Stimulated activated CD4-positive, alpha-beta T cell treated with anti-CD3 and anti-CD28 coated beads, Interleukin-12 subunit alpha, Interleukin-12 subunit beta, amount 100 ng/mL, for 48 hours (primary cell): ENCODE results near the gene CENPP.
"Not testable (repeated sequence)": the region's sequence is repeated elsewhere in the genome, so short reads cannot be mapped to it uniquely, and the experiment has no call there.

Experiments
- DNase-seq, 3 donors: peaks; one replicate each; pipeline ENCODE4 v3.0.0-alpha.2; 2020; ENCODE audit warnings: low read depth in 2 of 3, low spot score in 1 of 3

CENPP gene

DNA sequence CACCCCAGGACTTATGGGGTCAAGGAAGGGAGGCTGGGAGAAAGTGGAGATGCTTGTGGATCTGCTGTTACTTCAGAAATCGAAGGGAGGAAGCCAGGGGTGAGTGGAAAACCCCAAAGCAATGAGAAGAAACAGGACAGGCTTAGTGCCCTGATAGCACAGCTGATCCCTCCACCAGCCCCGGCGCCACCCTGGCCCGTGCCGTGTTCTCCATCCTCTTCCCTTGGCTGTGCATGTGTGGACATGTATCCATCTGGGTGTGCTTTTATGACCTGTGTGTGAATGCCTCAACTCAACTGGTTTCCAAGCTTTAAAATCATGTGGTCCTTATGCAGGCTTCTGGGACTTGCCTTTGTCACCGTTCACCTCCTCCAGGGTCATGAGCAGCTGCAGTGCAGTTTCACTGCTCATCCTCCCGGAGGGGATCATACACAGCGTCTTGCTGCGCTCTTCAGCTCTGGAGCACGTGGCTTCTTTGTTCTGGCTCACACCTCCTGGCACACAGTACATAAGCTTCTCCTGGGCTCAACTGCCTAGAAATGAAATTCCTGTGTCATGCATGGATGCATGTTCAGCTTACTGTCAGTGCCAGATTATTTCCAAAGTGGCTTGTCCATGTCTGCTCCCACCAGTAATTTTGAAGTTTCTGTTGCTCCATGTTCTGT, 286.0 kb downstream of the CENPP start:
- DNase-seq: no peak

DNA sequence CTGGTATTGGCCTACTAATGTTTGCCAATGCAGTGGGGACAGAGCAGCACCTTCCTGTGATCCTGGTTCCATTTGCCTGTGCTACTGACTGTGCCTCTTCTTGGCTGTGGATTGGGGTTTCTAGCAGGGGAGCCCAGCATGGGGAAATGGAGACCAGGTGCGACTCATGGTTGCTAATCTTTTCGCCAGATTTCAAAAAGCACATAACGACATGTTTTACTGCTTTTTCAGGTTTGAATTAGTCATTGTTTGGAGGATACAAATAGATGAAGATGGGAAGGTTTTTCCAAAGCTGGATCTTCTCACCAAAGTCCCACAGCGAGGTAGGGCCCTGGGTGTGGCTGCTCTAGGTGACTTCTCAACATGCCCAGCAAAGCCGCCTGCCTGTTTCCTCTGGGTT, 286.5 kb downstream of the CENPP start:
- DNase-seq: no peak

DNA sequence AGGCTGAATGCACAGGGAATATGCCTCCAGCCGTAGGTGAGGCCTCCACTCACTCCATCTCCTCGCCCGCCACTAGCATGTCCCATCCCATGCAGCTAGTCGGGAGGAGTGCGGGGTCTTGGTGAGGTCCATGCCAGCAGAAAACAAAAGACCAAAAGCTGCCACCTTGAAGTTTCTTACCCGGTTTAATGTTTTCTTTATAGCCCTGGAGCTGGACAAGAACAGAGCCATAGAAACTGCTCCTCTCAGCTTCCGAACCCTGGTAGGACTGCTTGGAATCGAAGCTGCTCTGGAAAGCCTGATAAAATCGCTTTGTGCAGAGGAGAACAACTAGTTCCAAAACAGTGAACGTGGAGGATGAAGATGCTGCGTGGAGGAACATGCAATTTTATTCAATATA, 287.1 kb downstream of the CENPP start:
- DNase-seq: no peak

DNA sequence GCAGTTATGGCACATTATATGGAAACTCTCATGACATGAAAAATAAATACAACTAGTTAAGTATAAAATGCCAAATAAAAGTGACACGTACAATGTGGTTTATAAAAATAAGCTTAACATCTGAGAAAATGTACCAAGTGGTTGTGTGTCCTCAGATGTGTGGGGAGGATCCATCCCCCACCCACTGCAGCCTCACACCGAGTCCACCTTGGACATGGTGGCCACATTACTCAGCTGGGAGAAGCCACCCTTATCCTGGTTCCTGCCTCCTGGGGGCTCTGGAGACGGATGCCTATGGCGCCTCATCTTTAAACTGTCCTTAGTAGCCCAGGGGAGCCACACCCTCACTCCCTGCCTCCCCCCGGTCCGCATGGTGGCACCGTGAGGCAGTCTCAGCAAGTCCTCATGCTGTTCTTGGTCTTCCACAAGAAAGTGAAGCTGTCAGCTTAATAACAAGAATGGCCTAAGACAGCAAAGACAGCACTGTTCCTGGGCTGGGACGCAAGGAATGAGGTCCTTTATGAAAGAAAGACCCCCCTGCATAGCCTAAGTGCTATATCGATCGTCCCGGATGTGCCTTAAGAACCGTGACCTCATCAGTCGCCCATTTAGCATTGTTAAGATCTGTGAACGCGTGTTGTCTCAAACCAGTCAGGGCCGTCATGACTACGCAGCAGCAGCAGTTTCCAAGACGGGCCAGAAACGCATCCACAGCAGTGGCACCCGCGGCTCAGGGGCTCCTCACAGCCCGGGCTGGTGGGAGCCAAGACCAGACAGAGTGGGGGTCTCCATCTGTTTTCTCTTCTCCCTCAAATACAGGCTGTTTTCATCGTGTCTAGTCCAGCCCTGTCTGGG, 287.7 kb downstream of the CENPP start:
- no peak for DNase-seq

DNA sequence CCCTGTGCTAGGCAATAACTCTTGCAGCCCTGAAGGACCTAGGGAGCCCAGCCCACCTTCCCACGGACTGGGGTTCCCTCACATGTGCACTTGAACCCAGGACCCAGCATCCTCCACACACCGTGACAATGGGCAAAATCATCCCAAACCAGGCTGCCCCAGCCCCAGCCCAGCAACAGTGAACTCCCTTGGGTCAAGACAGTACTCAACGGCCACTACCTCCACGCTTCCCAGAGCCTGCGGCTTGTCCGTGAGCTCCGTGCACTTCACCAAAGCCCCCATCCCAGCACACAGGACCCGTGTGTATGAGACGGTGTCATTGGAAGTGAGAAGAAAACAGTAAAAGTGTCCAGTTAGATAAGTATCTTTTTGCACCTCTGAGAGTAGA, 288.4 kb downstream of the CENPP start:
- no peak for DNase-seq

DNA sequence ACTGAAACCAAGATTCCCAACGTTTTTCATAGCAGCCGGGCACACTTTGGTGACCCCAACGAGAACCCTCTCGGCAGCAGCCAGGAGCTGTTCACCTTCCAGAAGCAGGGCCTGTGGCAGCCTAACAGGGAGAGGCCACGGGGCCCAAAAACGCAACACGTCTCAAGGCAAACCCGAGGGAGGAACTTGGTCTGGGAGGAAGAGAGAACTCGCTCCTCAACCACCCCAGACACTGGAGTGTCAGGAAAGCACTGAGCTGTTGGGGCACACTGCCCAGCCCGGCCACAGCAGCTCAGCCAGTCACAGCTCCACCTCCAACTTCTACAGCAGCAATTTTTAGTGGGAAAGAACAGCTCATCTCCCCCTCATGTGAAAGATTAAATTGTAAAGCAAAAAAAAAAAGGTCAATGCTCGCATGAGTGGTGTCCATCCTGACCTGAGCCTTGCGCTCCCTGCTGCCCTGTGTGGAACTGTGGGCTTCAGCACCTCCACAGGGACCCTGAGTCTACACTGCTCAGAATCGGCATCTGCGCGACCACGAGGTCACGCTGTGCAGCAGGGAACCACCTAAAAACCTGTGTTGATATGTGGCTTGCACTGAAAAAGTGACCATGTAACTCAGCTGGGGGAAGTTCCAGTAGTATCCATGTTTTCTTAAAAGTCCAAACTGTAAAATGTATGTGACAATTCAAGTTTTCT, 289.2 kb downstream of the CENPP start:
- no peak for DNase-seq

DNA sequence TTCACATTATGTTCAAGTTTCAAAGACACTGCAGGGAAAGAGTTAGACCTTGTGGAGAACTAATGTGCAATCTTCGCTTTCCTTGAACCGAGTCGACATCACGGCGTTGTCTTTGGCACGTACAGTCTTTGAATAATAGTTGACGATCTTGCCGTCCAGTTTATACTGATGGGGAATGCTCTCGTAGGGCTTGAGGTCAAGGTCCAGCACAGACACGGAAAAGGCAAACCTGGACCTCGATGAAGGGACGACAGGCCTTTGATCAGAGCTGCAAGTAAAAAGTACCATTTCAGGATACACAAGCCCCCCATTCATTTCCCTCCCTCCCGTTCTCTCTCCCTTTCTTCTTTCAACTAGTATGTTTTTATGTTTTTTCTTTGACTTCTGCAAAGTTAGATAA, 290.0 kb downstream of the CENPP start:
- DNase-seq: no peak

DNA sequence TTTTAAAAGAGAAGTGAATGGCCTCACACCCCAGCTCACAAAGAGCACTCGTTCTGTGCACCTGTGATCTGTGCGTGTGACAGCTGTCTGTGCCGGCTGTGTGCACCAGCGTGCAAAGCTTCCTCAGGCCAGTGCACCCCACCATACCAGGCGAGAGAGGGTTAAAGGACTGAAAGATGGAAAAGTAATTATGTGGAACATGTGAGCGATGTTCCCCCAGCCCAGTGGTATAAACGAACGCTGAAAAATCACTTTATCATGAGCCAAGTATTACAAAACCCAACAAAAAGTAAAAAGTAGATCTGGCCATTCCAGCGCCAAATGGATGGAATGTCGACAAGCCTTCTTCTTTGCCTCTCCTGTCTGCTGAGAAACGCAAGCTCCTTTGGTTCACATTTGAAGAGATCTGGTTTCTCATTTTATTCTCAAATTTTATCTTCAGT, 290.5 kb downstream of the CENPP start:
- DNase-seq: no peak

DNA sequence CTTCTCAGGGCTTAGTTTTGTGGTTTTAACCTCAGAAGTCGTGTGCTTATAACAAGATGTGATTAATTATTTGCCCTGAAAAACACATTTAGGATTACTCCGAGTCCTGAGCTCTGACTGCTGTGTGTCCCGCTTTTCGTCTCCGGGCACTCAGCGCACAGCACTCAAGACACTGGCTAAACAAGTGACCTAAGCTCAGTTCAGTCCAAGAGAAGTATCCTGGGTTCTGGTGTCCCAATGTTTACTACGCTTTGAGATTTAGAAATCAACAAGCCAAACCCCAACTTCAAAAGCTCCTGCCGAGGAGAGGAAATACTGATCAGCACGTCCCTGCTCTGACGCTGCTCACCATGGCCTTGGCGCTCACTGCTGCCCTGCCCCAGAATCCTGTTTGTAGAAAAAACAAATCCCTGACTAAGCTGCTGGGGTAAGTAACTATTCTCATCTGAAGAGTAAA, 290.9 kb downstream of the CENPP start:
- DNase-seq: no peak

DNA sequence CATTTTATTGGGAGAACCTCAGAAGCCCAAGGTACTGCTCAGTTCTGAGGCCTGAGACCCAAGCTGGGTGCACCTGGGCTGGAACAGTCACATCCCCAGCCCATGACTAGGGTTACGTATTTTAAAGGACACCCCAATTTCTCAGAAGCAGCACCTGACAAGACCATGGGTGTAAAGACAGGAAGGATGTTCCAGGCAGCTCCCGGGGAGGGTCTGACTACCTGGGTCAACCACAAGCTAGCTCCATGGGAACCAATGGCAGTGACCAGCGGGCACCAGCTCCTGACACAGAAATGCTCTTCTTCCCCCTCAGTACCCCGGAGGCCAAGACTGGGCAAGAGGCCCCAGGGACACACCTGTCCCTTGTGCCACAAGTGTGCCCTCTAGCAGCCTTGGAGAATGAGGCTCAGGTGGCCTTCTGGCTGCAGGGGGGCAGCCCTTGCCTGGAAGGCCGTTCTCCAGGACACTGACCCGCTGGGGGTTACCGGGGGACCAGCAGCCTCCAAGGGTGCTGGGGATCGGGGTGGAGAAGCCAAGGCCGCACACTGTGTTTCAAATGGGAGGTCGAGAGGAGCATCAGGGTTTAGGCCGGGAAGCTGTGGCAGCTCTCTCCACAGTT, 291.6 kb downstream of the CENPP start:
- no peak for DNase-seq

DNA sequence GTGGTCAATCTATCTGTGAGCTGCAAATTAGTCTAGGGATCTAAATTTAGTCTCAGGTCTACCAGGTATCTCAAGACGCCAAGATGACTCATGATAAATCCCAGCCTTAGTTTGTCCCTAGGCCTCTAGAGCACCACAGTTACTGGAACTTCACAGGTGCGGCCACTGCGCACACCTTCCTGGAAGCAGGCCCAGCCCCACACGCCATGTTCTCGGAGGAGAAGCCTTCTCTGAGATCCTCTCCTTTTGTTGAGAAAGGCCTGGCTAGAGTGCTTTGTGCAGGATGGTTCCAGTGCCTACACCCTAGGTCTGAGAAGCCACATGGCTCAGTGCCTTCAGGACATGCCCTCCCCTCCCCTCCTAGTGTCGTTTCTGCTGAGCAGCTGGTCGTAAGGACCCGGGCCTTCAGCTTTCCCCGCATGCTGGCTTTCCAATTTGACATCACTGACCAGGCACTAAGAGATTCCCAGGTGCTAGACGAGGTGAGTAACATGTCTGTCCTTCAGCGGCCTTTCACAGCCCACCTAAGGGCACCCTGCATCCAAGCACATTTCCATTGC, 292.3 kb downstream of the CENPP start:
- no peak for DNase-seq

DNA sequence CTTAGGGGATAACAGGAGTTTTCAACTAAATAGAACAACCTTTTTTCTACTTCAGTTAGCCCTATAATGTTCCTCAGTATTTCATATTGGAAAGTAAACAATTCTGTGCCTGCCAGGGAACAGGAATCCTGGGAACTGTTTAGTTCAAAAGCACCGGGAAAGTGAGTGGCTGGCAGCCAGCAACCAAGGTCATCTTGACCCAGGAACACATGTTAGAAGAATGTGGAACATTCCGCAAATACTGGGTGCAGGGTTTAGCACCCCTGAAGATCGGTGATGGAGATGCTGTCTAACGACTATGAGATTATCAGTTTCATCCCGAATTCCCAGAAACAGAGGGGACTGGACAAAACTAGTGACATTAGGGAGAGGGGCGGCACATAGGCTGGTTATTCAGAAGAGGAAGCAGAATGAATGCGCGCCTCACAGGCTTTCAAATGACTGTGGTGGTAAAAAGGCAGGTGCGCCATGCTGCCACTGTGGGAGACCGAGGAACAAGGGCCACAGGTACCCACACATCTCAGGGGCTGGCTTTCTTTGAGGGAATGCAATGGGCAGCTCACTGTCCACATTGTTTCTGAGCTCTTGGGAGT, 293.0 kb downstream of the CENPP start:
- no peak for DNase-seq

DNA sequence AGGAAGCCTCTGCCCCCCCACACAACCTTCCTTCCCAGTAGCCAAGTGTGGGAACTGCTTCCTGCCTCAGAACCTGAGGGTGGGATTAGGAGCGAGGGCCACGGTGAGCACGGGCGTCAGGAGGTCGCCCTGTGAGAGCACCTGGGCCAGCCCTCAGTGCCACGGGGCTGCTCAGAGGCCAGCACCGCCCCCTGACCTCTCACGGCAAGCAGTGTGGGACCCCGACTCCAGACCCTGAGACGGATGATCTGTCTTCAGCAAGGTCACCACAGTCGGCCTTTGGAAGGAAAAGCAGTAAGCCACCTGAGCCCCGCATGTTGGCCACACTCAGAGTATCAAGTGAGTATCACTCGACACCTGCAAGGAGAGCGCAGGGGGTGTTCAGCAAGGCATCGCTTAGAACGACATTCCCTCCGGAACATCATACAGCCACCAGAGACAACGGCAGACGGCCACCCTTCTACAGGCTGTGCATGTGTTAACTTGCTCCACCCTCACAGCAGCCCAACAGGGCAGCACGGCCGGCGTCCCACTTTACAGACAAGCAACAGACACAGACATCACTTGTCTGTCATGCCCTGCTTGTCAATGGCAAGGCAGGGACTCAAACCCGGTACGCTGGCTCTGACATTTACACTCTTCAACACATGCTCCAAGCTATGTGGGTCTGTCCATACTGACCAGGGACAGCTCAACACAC, 294.0 kb downstream of the CENPP start:
- DNase-seq: no peak

DNA sequence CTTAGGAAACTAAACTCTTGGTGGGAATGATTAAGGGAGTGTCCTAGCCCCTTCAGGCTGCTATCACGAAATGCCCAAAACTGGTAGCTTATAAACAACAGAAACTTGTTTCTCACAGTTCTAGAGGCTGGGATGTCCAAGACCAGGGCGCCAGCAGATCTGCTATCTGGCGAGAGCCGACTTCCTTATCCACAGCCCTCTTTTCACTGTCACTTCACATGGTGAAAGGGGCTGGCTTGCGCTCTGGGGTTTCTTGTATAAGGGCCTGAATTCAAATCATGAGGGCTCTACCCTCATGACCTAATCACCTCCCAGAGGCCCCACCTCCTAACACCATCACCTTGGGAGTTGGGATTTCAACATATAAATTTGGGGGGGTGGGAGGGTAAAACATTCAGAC, 295.1 kb downstream of the CENPP start:
- no peak for DNase-seq

DNA sequence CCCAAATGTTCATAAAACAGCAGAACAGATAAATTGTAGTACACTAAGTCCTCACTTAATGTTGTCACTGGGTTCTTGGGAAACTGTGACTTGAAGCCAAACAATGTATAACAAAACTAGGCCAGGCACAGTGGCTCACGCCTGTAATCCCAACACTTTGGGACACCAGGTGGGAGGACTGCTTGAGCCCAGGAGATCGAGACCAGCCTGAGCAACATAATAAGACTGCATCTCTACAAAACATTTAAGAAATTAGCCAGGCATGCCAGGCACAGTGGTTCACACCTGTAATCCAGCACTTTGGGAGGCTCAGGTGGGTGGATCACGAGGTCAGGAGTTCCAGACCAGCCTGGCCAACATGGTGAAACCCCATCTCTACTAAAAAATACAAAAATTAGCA, 298.2 kb downstream of the CENPP start:
- DNase-seq: not testable (repeated sequence)

DNA sequence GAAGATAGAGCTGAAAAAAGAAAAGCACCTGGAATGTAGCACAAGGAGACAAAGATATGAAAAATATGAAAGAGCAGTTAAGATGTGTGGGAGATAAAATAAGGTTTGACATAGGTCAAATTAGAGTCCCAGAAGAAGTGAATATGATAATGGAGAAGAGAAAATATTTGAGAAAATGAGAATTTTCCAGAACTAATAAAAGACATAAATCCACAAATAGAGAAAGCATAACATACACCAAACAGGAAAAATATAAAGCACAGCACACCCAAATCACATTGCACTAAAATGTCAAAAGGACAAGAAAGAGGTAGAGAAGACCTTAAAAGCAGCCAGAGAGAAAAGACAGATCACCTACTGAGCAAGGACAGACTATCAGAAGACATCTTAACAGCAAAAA, 300.7 kb downstream of the CENPP start:
- DNase-seq: no peak

DNA sequence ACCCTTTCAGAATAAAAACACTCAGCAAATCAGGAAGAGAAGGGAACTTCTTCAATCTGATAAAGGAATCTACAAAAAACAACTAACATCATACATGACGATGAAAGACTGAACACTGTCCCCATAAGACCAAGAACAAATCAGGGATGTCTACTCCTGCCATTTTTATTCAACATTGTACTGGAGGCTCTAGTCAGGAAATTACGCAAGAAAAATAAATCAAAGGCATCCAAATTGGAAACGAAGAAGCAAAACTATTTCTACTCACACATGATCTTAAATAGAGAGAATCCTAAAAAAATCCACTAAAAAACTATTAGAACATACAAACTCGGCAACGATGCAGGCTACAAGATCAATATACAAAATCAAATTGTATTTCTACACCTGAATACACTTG, 301.9 kb downstream of the CENPP start:
- no peak for DNase-seq

DNA sequence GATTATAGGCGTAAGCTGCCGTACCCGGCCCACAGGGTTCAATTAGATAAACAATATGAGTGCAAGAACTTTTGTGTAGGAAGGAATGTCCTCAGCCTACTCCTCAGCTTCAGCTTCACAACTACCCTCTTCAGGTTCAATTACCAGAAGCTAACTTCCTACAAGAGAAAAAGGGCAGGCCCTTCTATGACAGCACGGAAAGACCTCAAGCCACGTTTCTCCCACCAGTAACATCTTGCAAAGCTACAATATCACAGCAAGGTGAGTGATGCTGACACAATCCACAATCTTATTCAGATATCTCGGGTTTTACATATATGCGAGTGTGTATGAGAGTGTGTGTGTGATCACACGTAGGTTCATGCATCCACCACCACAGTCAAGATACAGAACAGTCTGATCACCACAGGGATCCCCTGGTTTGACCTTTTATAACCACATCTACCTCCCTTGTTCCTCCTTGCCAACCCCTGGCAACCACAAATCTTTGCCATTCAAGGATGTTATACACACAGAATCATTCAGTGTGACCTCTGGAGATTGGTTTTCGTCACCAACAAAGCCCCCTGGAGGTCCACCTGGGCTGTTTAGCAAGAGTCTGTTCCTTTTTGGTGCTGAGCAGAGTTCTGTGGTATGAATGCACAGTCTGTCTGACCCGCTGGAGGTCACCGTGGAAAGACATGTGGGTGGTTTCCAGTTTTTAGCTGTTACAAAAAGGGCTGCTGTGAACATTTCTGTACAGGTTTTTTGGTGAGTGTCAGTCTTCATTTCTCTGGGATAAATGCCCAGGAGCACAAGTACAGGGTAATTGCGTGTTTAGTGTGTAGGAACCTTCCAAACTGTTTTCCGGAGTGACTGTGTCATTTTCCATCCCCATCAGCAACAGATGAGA, 305.9 kb downstream of the CENPP start:
- no peak for DNase-seq

DNA sequence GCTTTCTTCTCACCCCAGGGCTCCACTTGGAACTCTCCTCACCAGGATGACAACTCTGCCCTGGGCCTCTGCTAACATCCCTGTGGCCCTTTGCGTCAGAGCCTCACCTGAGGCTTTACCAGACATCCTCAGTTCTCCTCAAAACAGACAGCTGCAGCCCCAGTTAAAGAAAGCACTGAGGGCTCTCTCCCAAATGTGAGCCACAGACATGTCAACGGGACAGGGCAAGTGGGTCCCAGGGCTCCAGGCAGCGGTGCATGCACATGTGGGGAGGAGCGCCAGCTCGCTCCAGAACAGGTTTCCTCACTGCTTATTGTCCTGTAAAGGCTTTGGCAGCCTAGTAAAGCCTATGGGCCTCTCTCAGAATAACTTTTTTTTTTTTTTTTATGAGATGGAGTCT, 306.9 kb downstream of the CENPP start:
- DNase-seq: no peak
